HPDE6-E6E7 (cell line): Measurements from ENCODE around the gene GPR18.
"Not testable (repeated sequence)": the region's sequence is repeated elsewhere in the genome, so short reads cannot be mapped to it uniquely, and the experiment has no call there.

Experiments
- DNase-seq: peaks from one replicate; pipeline ENCODE4 v3.0.0; 2011; ENCODE audit warnings: missing footprints; ENCODE audit errors: extremely low spot score

GPR18 gene

DNA sequence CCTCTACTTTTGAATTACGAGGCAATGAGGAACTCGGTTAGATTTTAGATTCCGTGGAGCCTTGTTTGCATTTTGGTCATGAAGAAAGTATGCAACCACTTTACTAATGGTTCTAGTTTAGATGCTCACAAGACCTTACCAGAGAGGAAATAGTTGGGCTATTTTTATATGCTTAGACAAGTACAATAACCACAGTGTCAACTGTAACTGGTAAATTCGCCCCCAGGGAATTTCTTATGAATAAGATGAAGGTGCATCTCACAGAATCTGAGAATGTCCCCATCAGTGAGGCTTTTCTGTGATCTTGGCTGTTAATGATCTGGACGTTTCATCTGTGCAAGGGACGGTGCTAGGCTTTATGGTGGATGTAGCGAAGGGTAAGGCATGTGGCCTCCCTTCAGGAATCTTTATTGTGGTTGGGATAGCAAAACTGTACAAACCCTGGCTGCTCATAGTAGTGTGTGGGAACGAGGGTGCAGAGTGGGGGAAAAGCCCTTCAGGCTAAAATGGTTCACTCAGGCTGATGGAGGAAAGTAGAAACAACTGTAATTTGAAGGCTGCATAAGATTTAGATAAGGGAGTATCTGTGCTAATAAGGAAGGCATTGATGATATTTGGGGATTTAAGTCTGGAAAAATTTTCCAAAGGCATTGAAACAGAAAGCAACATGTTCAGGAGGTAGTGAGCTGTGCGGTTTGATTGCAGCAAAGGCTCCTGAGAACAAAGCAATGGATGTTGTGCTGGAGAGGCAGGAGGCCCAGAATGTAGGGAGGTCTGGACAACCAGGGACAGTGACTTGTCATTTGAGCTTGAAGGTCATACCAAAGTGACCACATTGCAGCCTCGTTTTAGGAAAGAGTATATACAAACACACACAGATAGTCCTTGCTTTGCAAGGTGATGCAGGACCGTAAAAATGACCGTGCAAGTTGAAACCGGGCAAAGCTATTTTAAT lies 29.2 kb downstream of the GPR18 start:
- DNase-seq: peak; percentile 14

DNA sequence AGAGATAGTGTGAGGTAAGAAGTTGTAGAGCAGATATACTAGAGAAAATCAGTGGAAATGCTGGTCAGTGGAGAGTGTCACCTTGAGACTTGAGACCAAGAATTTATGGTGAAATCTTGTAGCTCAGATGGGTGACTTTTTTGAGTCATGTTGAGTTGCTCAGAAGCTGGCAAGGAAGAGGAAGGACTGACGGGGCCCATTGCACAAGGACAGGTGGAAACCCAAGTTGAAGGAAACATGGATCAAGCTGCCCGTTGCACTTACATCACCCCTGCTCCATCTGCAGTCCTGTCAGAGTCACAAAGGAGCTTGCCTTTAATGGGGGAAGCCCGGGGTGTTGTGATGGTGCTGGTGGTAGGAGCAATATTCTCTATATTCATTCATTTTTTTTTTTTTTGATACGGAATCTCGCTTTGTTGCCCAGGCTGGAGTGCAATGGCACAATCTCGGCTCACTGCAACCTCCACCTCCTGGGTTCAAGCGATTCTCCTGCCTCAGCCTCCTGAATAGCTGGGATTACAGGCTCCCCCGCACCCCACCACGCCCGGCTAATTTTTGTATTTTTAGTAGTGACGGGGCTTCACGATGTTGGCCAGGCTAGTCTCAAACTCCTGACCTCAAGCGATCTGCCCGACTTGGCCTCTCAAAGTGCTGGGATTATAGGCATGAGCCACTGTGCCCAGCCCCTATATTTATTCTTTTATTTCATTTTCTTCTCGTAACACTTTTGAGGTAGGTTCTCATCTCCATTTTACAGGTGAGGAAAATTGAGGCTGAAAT lies 30.1 kb downstream of the GPR18 start:
- no peak for DNase-seq

GRCh38 chr13:99227331-99227900 lies 30.8 kb downstream of the GPR18 start:
- DNase-seq: no peak

GRCh38 chr13:99226513-99226912 lies 31.7 kb downstream of the GPR18 start:
- no peak for DNase-seq

DNA sequence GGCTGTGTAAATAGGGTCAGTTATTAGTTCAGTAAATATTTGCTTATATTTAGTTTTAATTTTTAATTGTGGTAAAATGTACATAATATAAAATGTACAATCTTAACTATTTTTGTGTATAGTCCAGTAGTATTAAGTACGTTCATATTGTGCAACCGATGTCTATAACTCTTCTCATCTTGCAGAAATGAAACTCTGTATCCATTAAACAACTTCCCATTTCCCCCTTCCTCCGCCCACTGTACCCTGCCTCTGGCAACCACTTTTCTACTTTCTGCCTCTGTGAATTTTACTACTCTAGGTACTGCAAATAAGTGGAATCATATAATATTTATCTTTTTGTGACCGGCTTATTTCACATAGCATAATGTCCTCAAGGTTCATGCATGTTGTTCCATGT lies 33.1 kb downstream of the GPR18 start:
- DNase-seq: no peak

- no peak for DNase-seq
Measured at GRCh38 chr13:99224021-99224420, 34.2 kb downstream of the GPR18 start.

DNA sequence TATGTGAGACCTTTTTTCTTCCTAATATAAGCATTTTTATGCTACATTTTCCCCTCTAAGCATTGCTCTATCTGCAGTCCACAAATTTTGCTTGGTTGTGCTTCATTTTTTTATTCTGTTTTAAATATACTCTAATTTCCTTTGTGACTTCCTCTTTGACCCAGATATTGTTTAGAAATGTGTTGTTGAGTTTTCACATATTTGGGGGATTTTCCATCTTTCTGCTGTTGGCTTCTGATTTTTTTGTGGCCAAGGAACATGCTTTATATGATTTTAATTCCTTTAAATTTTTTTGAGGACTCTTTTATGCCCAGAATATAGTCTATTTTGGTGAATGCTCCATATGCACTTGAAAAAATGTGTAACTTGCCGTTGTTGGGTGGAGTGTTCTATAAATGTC lies 34.6 kb downstream of the GPR18 start:
- DNase-seq: no peak

GRCh38 chr13:99221567-99222239 lies 36.5 kb downstream of the GPR18 start:
- DNase-seq: no peak

- no peak for DNase-seq
Measured at GRCh38 chr13:99220199-99220935, 37.8 kb downstream of the GPR18 start.

- no peak for DNase-seq
Measured at GRCh38 chr13:99218969-99219368, 39.2 kb downstream of the GPR18 start.

DNA sequence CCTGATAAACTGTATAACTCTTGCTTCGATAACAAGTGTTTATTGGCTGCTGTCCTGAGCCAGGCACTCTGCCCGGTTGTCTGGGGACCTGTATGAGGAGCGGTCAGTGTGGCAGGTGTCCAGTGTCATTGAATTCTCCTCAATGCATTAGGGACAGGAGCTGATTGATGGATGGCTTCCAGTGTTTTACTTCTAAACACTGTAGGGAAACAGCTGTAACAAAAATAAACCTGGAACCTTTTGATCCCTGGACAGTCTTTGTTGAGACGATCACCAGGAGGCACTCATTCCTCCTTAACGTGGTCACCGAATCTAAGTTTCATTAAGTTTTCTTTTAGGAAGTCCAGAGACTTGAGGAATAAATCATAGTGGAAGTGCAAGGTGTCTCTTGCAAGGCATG lies 39.6 kb downstream of the GPR18 start:
- no peak for DNase-seq

- DNase-seq: no peak
Measured at GRCh38 chr13:99218126-99218525, 40.1 kb downstream of the GPR18 start.

- no peak for DNase-seq
Measured at GRCh38 chr13:99217461-99218110, 40.6 kb downstream of the GPR18 start.

DNA sequence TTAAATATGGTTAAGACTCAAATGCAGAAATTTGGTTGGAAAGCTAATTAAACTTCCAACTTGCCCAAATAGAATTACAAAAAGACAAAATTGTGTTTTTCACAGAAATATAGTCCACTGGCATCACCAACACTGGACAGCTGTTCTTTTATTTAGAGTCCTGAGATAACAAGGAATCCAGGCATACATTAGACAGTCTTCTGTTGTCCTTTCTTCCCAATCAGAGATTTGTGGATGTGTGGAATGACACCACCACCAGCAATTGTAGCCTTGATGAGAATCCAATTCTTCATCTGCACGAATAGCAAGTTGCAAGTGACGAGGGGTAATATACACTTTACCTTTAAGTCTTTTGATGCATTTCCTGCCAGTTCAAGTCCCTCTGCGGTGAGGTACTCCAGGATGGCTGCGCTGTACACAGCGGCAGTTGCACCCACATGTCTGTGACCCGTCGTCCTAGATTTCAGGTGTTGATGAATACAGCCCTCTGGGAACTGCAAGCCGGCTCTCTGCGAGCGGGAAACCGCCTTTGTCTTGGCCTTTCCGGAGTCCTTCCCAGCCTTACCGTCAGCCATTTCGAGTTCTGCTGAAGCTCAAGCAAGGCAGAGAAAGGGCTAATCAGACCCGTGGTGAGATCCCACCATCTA lies 42.9 kb downstream of the GPR18 start:
- DNase-seq: no peak

- no peak for DNase-seq
Measured at GRCh38 chr13:99214731-99215130, 43.4 kb downstream of the GPR18 start.

GRCh38 chr13:99214232-99214631 lies 43.9 kb downstream of the GPR18 start:
- DNase-seq: no peak

DNA sequence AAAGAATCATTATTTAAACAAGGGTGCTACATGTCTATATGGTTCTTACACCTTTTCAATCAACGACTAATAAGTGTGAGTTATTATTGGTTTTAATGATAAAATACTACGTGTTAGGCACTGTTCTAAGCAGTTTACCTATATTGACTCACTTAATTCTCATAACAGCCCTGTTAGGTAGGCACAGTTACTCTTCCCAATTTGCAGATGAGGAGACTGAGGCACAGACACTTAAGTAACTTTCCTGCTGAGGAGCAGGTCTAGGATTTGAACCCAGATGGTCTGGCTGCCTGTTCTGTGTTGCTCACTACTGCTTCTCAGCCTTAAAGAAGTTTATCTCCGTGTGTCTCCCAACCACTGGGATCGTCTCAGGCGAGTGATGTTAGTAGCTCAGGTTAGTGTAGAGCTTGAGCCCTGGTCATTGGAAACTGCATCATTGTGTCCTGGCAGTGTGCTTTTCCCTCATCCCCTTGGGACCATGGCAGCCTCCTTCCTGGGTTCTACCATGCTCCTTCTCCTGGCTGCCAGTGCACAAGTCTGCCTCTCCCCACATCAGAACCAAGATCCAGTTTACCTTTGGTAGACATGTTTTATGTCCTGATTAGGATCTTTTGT lies 46.7 kb downstream of the GPR18 start:
- DNase-seq: no peak

GRCh38 chr13:99210627-99211026 lies 47.6 kb downstream of the GPR18 start:
- not testable (repeated sequence) for DNase-seq

DNA sequence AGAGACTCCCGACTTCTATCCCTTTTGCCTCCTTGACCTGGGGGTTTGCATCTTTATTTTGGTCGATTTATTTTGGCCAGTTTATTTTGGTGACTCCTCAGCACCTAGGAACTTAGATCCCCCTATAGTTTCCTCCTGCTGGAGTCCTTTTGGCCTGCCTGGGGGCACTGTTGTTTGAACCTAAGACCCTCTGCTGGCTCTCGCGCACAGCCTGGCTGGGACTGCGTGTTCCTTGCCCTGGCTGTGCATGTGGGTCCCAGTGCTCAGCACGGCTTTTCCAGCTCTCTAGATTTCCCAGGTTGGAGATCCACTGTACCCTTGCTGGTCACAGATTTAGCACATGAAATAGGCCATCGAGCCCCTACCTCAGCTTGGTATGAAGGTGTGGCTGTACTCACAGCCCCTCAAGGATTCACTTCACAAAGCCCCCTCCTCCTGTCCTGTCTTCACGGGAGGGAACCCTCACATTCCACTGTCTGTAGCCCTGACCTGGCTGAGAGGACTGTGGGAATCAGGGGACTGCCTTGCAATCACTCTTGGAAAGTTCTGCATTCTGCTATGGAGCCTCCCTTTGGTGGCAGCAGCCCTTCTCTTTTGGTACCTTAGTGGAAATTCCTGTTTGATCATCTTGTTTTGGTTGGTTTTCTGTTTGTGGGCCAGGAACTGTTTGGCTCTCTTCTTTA lies 49.2 kb downstream of the GPR18 start:
- no peak for DNase-seq
